ENCODE data around the gene C1QTNF8. TPM values are rescaled to one million over a fixed set of nuclear protein-coding genes. Genes with fewer than 3 reads are reported as not detected.

C1QTNF8 gene
- polyA plus RNA-seq, 3 donors from 2014 or later = not detected

DNA sequence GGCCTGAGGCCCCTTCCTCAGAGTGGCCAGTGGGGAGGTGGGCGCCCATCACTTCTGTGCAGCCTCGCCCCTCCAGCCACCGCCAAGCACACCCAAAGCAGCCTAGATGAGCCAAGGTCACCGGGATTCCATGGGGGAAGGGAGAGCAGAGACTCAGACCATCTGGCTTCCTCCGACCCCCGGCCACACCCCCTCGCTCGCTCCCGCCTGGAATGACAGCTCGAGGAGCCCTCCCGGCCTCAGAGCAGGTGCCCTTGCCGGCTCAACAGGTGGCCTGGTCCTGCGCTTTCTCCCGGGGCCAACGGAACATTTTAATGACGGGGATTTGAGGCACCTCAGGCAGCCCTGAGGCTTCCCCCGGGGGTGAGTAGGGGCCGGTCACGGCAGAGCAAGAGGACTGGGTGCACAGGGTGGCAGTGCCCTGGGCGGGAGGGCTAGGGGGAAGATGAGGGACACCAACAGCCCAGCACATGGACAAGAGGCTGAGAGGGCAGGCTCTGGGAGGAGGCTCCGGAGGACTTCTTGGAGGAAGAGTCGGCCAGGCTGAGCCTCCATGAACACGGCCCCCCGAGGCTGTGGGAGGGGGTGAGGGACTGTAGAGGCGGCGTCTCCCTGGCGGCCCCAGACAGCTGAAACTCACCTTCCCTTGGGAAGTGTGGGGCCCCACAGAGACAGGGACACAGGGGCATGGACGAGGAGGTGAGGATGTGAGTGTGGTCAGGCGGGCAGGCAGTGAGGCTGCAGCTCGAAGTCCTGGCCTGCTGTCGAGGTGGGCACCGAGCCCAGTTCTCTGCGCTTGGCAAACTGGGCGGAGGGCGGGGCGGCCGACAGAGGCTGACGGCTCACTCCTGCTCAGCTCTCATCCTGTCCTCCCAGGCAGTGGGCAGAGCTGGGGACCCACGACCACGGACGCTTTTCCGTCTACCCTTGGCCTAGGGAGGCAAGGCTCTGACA is 12.5 kb upstream of the C1QTNF8 start:
- Mint-ChIP-seq H3K4me1 (no peaks in the 10 kb centered on the region), H3K27ac (no peak overlapping the region), H3K27me3 (ENCODE audit: low read depth in 3 of 3) (peaks cover 0 to 6% (median 0%) of the 10 kb centered on the region in 3 donors)

DNA sequence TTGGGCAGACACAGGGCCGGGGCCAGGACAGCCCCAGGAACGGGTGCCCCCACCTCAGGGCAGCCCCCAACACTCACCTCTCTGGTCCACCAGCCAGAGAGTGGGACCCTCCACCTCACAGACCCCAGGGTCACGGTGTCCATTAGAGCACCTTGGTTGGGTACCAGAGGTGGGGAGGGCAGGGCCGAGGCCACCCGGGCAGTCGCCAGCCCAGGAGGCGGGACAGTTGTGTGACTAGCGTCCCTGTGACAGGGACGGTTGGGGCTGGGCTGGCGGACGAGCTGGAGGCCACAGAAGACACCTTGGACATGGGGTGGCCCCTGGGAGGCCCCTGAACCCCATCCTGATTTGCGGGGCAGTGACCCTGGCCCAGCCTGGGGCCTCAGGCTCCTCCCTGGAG is 11.7 kb upstream of the C1QTNF8 start:
- Mint-ChIP-seq H3K27me3 (ENCODE audit: low read depth in 3 of 3) (peaks cover 0 to 6% (median 0%) of the 10 kb centered on the region in 3 donors), H3K27ac (no peak overlapping the region), H3K4me1 (no peaks in the 10 kb centered on the region), H3K36me3 (no peaks in the 10 kb centered on the region), H3K9me3 (no peaks in the 10 kb centered on the region), H3K4me3 (no peak overlapping the region)
- DNase-seq = no peak

More for the DNA sequence above, 12.5 kb upstream of the C1QTNF8 start:
- DNase-seq = no peak
- no peaks in the 10 kb centered on the region for H3K36me3 Mint-ChIP-seq
- H3K9me3 Mint-ChIP-seq = no peaks in the 10 kb centered on the region
- H3K4me3 Mint-ChIP-seq = no peak overlapping the region

DNA sequence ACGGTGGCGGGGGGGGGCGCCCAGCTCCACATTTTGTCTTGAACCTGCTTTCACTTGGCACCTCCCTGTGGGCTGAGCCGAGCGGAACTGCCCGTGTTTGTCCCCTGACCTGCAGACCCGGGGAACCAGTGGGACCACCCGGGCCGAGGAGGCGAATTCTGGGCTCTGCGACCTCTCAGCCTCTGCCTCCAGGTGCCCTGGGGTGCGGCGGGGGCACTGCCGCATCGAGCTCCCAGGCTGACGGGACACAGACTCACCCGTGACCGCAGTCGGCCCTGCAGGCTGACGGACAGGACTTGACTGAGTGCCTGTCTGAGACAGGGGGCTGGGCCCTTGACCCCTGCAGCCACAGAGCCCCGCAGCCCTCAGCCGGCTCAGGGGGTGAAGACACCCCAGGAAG is 11.1 kb upstream of the C1QTNF8 start:
- Mint-ChIP-seq H3K9me3 (no peaks in the 10 kb centered on the region), H3K4me3 (no peak overlapping the region), H3K36me3 (no peaks in the 10 kb centered on the region), H3K27ac (no peak overlapping the region), H3K27me3 (ENCODE audit: low read depth in 3 of 3) (peaks cover 0 to 6% (median 0%) of the 10 kb centered on the region in 3 donors), H3K4me1 (no peaks in the 10 kb centered on the region)
- DNase-seq = no peak

DNA sequence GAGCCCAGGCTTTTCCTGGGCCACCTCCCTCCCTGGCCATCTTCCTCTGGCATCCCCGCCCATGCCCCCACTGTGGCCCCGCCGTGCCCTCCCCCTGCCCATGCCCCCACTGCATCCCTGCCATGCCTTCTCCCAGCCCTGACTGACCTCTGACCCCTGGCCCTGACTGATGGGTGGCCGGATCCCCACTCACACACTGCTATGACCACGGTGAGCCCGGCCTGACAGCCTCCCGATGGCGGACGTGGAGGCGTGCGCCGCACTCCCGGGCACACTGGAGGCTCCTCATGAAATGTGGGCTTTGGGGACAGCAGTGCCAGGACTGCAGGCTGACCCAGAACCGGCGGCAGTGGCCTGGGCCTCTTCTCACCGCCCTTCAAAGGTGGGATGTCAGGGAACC is 10.6 kb upstream of the C1QTNF8 start:
- no peak overlapping the region for H3K27ac Mint-ChIP-seq
- H3K4me1 Mint-ChIP-seq = no peaks in the 10 kb centered on the region
- H3K4me3 Mint-ChIP-seq = no peak overlapping the region
- H3K27me3 Mint-ChIP-seq (ENCODE audit: low read depth in 3 of 3) = peaks cover 0 to 5% (median 0%) of the 10 kb centered on the region in 3 donors
- no peak for DNase-seq
- no peaks in the 10 kb centered on the region for H3K36me3 Mint-ChIP-seq
- H3K9me3 Mint-ChIP-seq = no peaks in the 10 kb centered on the region

DNA sequence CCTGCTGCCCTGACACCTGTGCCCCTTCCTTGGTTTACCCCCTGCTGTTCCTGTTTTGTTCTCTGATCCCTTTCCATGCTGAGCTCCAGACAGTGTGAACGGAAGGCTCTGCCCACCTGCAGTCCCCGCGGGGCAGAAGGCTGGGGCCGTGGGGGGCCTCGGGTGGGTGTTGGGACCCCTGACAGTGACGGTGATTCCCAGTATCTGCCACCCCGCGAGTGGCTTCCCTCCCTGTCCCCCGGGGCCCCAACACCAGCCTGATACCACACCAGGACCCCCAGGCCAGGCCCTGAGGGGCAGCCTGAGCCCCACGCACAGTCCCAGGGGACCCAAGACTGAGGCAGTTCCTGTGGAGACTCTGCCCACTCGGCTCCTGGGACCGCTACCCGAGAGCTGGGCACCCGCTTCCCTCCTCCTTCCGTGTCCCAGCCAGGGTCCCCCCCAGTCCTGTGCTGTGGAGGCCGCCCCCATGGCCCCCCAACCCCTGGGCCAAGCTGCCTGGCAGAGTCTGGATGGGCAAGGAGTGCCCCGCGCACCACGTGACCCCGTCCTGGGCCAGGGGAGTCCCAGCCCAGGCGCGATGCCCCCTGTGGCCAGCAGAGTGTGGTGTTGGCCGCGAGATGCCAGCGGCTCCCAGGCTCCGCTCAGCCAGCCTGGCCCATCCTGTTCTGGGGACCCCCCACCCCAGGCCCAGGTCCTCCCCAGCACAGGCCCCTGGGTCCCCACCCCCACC is 10.0 kb upstream of the C1QTNF8 start:
- Mint-ChIP-seq H3K9me3 (no peaks in the 10 kb centered on the region), H3K4me3 (no peak overlapping the region), H3K27me3 (ENCODE audit: low read depth in 3 of 3) (peaks cover 0 to 3% (median 0%) of the 10 kb centered on the region in 3 donors), H3K4me1 (no peaks in the 10 kb centered on the region), H3K27ac (no peak overlapping the region), H3K36me3 (no peaks in the 10 kb centered on the region)
- no peak for DNase-seq

DNA sequence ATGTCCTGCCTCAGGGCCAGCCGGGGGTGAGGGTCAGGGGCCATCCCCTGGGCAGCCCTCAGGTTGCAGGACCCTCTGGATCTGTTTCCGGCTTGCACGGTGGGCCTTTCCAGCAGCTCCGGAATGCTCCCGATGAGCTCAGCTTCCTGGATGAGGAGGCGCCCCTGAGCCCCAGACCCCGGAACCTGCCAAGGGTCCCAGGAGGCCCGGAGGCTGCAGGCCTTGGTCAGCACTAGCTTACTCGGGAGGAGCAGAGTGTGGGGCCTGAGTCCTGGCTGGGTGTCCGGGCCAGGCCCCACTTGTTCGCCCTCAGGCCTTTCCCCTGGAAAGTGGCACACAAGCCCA is 7.6 kb upstream of the C1QTNF8 start:
- no peak overlapping the region for H3K27ac Mint-ChIP-seq
- no peak overlapping the region for H3K4me3 Mint-ChIP-seq
- H3K36me3 Mint-ChIP-seq = no peaks in the 10 kb centered on the region
- H3K4me1 Mint-ChIP-seq = no peaks in the 10 kb centered on the region
- DNase-seq = no peak
- peaks cover 0 to 7% (median 0%) of the 10 kb centered on the region in 3 donors for H3K27me3 Mint-ChIP-seq (ENCODE audit: low read depth in 3 of 3)
- no peaks in the 10 kb centered on the region for H3K9me3 Mint-ChIP-seq

DNA sequence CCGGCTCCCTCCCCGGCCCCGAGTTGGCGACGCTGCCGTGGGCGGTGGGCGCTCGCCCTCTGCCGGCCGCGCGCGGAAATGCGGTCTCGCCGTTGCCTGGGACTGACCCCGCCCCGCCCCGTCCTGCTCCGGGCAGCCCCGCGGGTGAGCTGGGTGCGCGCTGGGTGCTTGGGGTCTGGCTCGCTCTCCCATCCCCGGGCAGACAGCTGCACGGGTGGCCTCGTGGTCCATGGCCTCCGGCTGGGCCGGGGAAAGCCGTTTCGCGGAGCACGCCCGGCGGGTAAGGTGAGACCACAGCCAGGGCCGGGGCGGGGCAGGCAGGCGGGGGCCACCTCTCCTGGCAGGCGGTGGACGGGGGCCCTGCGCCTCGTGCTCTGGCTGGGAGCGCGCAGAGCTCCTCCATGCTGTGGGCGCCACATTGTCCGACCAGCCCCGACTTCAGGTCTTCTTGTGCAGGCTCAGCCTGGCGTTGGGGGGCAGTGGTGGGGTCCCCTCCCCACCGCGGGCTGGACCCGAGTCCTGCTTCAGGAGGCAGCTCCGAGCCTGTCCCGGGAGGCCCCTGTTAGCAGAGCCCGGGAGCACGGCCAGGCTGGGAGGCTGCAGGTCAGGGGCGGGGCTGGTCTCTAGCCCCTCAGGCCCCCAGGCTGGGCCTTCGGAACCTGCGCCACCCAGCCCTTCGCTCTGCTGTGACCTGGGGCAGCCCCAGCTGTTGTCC is 7.0 kb upstream of the C1QTNF8 start:
- Mint-ChIP-seq H3K27me3 (ENCODE audit: low read depth in 3 of 3) (peaks cover 0 to 7% (median 0%) of the 10 kb centered on the region in 3 donors), H3K4me3 (no peak overlapping the region), H3K27ac (no peak overlapping the region), H3K36me3 (no peaks in the 10 kb centered on the region), H3K9me3 (no peaks in the 10 kb centered on the region), H3K4me1 (no peaks in the 10 kb centered on the region)
- peak; percentile 54 to 66 (median 60) for DNase-seq

DNA sequence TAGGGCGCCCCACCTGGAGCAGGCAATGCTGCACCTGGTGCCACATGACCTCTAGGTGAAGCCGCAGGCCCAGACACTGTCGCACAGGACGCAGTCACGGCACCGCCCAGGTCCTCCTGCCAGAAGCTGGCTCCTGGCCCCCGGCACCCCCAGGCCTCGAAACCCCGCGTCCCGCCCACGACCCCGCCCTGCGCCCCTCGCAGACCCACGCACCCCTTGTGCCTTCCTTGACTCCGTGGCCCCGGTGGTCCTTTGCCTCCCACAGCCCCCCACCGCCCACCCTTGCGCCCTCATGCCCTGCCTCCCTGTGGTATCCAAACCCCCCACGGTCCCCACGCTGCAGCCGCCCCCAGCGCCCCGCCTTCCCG is 6.3 kb upstream of the C1QTNF8 start:
- peaks cover 0 to 7% (median 0%) of the 10 kb centered on the region in 3 donors for H3K27me3 Mint-ChIP-seq (ENCODE audit: low read depth in 3 of 3)
- no peaks in the 10 kb centered on the region for H3K9me3 Mint-ChIP-seq

DNA sequence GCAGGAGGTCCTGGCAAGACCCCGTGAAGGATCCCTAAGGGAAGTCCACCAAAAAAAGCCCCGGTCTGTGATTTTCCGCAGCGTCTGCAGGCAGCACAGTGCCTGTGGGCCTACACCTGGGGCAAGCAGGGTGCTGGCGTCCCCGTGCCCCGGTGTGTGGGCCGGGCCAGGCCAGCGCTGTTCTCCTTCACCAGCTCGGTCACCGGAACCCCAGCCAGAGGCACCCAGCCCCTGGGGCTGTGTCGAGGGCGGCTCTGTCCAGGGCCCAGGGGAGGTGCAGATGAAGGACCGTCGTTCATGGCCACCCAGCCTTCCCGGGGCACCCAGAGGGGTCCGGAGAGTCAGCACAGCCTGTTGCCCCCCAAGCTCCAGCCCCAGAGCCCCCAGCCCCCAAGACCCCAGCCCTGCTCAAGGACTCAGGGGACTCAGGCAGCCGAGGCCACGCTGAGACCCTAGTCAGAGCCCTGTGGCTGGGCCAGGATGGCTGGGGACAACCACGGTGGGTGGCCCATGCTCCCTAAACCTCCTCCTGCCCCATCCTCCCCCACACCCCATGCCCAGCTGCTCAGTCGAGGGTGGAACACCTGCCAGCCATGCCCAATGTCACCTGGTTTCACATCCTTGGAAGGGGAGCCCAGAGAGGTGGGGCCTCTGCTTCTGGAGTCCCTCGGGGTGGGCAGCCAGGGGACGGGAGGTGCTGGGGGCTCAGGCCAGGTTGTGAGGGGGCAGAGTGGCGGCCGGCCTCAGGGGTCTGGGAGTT is 5.7 kb upstream of the C1QTNF8 start:
- no peaks in the 10 kb centered on the region for H3K36me3 Mint-ChIP-seq
- H3K27ac Mint-ChIP-seq = no peak overlapping the region
- no peaks in the 10 kb centered on the region for H3K4me1 Mint-ChIP-seq
- DNase-seq = no peak
- H3K9me3 Mint-ChIP-seq = no peaks in the 10 kb centered on the region
- H3K27me3 Mint-ChIP-seq (ENCODE audit: low read depth in 3 of 3) = peaks cover 0 to 7% (median 0%) of the 10 kb centered on the region in 3 donors
- H3K4me3 Mint-ChIP-seq = no peak overlapping the region

More for the DNA sequence above, 6.3 kb upstream of the C1QTNF8 start:
- no peak for DNase-seq
- H3K4me1 Mint-ChIP-seq = no peaks in the 10 kb centered on the region
- no peak overlapping the region for H3K4me3 Mint-ChIP-seq
- no peaks in the 10 kb centered on the region for H3K36me3 Mint-ChIP-seq
- no peak overlapping the region for H3K27ac Mint-ChIP-seq

DNA sequence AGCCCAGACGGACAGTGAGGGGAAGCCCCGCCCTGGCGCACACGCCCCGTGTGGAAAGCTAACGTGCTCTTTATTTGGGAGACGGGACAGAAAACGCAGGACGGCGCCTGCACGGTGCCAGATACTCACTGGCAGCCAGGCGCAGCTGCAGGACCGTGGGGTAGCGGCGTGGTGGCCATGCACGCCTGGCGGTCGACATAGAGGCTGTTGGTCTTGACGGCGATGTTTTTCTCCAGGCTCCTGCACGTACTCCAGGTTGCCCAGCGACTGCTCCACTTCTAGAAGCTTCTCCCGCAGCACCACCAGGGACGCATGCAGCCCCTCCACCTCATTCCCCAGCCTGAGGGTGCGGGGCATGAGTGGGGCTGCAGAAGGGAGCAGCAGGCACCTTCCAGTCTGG is 5.1 kb upstream of the C1QTNF8 start:
- H3K4me3 Mint-ChIP-seq = no peak overlapping the region
- no peaks in the 10 kb centered on the region for H3K36me3 Mint-ChIP-seq
- DNase-seq = no peak
- H3K27me3 Mint-ChIP-seq (ENCODE audit: low read depth in 3 of 3) = peaks cover 0 to 7% (median 0%) of the 10 kb centered on the region in 3 donors
- no peak overlapping the region for H3K27ac Mint-ChIP-seq
- no peaks in the 10 kb centered on the region for H3K9me3 Mint-ChIP-seq
- no peaks in the 10 kb centered on the region for H3K4me1 Mint-ChIP-seq

DNA sequence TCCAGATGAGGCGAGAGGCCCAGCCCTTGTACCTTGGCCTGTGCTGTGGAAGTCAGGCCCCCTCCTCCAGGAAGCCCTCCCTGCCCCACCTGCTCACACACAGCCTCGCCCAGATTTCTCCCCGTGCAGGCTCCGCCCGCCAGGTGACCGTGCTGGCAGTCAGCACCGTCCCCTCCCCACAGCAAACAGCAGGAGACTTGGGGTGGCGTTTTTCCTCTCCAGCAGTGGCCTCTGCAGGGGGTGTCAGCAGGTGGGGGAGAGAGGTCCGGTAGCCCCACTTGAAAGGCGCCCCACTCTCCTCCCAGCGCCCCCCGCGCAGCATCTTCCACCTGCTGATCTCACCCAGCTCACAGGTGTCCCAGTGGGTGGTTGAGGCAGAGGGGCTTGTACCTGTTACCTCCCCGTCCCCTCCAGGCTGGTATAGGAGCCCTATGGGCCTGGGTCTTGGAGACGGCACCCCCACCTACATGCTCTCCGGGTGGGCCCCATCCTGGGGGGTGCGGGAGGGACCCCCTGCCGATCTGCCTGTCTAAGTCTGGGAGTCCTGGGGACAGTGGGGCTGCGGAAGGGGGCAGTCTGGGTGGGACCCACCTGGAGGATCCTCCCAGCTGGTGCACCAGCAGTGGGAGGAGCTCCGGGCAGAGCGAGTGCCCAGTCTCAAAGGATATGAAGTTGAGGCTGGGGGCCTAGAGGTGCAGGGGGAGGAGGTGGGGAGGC is 4.2 kb upstream of the C1QTNF8 start:
- Mint-ChIP-seq H3K27me3 (ENCODE audit: low read depth in 3 of 3) (peaks cover 0 to 7% (median 0%) of the 10 kb centered on the region in 3 donors), H3K4me1 (no peaks in the 10 kb centered on the region)

DNA sequence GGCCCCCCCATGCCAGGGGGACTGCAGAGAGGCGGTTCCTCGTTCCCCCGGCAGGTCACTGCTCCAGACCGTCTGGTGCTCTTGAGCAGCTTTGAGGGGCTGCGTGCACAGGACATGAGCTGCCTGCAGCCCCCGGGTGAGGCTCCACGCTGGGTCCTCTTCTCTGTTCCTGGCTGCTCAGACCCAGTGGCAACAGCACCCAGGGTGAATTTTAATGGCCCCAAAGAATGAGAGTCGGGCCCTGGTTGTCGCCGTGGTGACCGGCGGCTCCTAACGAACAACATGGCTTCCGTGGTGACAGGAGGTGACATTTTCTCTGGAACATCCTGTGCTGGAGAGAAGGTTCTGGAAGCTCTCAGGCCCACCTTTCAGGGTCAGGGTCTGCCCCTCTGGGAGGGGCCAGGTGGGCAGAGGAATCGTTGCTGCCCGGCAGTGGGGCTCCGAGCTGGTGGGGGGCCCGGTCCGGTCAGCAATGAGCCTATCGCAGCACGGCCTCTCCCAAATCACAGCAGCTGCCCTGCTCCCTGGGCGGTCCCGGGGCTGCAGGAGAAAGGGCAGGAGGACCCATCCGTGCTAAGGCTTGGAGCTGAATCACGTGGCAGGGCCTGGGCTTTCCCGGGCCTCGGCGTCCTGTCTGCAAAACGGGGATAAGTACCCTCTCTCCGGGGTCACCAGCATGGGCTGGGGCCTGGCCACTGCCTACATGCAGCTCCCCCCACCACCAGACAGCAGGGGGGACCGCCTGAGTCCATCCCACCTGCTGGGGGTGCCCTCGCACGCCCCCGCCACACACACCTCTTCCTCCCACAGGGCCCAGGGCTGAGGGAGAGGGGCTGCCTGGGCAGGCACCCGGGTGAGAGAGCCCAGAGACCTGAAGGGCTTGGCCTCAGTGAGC is 3.4 kb upstream of the C1QTNF8 start:
- peaks cover 0 to 7% (median 0%) of the 10 kb centered on the region in 3 donors for H3K27me3 Mint-ChIP-seq (ENCODE audit: low read depth in 3 of 3)
- no peak for DNase-seq
- no peak overlapping the region for H3K4me3 Mint-ChIP-seq
- H3K4me1 Mint-ChIP-seq = no peaks in the 10 kb centered on the region
- H3K27ac Mint-ChIP-seq = no peak overlapping the region
- no peaks in the 10 kb centered on the region for H3K36me3 Mint-ChIP-seq
- no peaks in the 10 kb centered on the region for H3K9me3 Mint-ChIP-seq

More for the DNA sequence above, 4.2 kb upstream of the C1QTNF8 start:
- Mint-ChIP-seq H3K36me3 (no peaks in the 10 kb centered on the region), H3K9me3 (no peaks in the 10 kb centered on the region), H3K27ac (no peak overlapping the region), H3K4me3 (no peak overlapping the region)
- DNase-seq = no peak

Data from immature natural killer cell (primary cell).